ENCODE results near the gene EMCN. TPM values are rescaled to one million over a fixed set of nuclear protein-coding genes. Genes with fewer than 3 reads are reported as not detected.

The EMCN gene
- total and polyA plus RNA-seq, 9 donors, result 4.4 to 40.7 (median 11.8) TPM

GRCh38 chr4:100469555-100469954, 48.3 kb downstream of the EMCN start:
- H3K27me3 ChIP-seq, result no peaks in the 10 kb centered on the region
- no peak overlapping the region for H3K27ac ChIP-seq
- WGBS, 3 donors, result 90 to 100% methylated on average over 1 of the region's 1 CpG; no CpG with 5 or more reads in 1 of the 3 donors
- no peaks in the 10 kb centered on the region for H3K4me1 ChIP-seq (ENCODE audit: insufficient read depth)
- H3K9me3 ChIP-seq, result no peaks in the 10 kb centered on the region
- H3K36me3 ChIP-seq, result no peaks in the 10 kb centered on the region
- intact Hi-C loops (cut with DNase I), result no loop called here
- no peak for TF ChIP-seq CTCF (IDR thresholded peaks at IDR 0.05)
- no peak for TF ChIP-seq EP300 (IDR thresholded peaks at IDR 0.05)
- no peak for TF ChIP-seq POLR2A (IDR thresholded peaks at IDR 0.05)
- no peak overlapping the region for H3K4me3 ChIP-seq
- no peak for DNase-seq

GRCh38 chr4:100466501-100466900, 51.3 kb downstream of the EMCN start:
- Histone ChIP-seq H3K27me3 (no peaks in the 10 kb centered on the region), H3K9me3 (no peaks in the 10 kb centered on the region), H3K36me3 (no peaks in the 10 kb centered on the region), H3K4me1 (ENCODE audit: insufficient read depth) (no peaks in the 10 kb centered on the region), H3K4me3 (no peak overlapping the region), H3K27ac (no peak overlapping the region)
- intact Hi-C loops (cut with DNase I), result no loop called here
- no peak for TF ChIP-seq EP300 (IDR thresholded peaks at IDR 0.05)
- TF ChIP-seq CTCF (IDR thresholded peaks at IDR 0.05), result no peak
- TF ChIP-seq POLR2A (IDR thresholded peaks at IDR 0.05), result no peak
- WGBS, 3 donors, result 64 to 79% (median 66%) methylated on average over 1 of the region's 1 CpG
- no peak for DNase-seq

GRCh38 chr4:100461807-100462605, 55.8 kb downstream of the EMCN start:
- Histone ChIP-seq H3K27ac (no peak overlapping the region), H3K27me3 (no peaks in the 10 kb centered on the region), H3K4me1 (ENCODE audit: insufficient read depth) (no peaks in the 10 kb centered on the region), H3K4me3 (no peak overlapping the region), H3K9me3 (no peaks in the 10 kb centered on the region), H3K36me3 (no peaks in the 10 kb centered on the region)
- WGBS, 3 donors, result 68 to 74% (median 72%) methylated on average over 5 of the region's 5 CpGs
- TF ChIP-seq CTCF (IDR thresholded peaks at IDR 0.05) (no peak), POLR2A (IDR thresholded peaks at IDR 0.05) (no peak), EP300 (IDR thresholded peaks at IDR 0.05) (no peak)
- intact Hi-C loops (cut with DNase I), result no loop called here
- DNase-seq, result no peak

- Histone ChIP-seq H3K9me3 (no peaks in the 10 kb centered on the region), H3K27me3 (no peaks in the 10 kb centered on the region), H3K27ac (no peak overlapping the region), H3K36me3 (no peaks in the 10 kb centered on the region), H3K4me3 (no peak overlapping the region), H3K4me1 (ENCODE audit: insufficient read depth) (no peaks in the 10 kb centered on the region)
- 66 to 73% (median 71%) methylated on average over 2 of the region's 2 CpGs for whole genome bisulfite sequencing, 3 donors
- intact Hi-C loops (cut with DNase I), result no loop called here
- no peak for TF ChIP-seq CTCF (IDR thresholded peaks at IDR 0.05)
- TF ChIP-seq POLR2A (IDR thresholded peaks at IDR 0.05), result no peak
- TF ChIP-seq EP300 (IDR thresholded peaks at IDR 0.05), result no peak
- DNase-seq, result no peak
These were observed 67.4 kb downstream of the EMCN start for GRCh38 chr4:100450449-100450848.

All from ovary (tissue), 9 donors.